HepG2 (cell line): ENCODE measurements around the gene MATK. TPM values are rescaled to one million over a fixed set of nuclear protein-coding genes. Genes with fewer than 3 reads are reported as not detected.

Experiments used
- ATAC-seq: fragments of 200-7000 bp; cut with Tn5 transposase; 3 replicates; pipeline ENCODE4 v1.9.1; 2020; ENCODE audit warnings: mild to moderate bottlenecking, moderate library complexity
- BruUV-seq: library from RNA; stranded (reverse); fragments of 400-500 nt; replicated peaks from 2 replicates; lab custom pipeline; 2021; lab: Mats Ljungman, UMichigan
- CTCF ChIA-PET: fragments of 300-600 bp; formaldehyde crosslinking; extraction: SDS; loops from one replicate; lab custom pipeline; 2021; ENCODE audit warnings: low total read pairs, inconsistent platforms, low intra/inter-chr PET ratio; lab: Yijun Ruan, JAX
- POLR2A ChIA-PET: fragments of 350-600 bp; sonication (Branson Sonifier 250); formaldehyde crosslinking; loops from one replicate; lab custom pipeline; 2020; ENCODE audit warnings: antibody characterized with exemption, inconsistent platforms; lab: Yijun Ruan, JAX
- DNase-seq: peaks from one replicate; pipeline ENCODE4 v3.0.0-alpha.2; 2015; ENCODE audit warnings: low spot score
- FAIRE-seq: peaks from 3 replicates; lab custom pipeline; 2011; peaks lifted over from hg19 to GRCh38; lab: Jason Lieb, UNC
- H2AFZ ChIP-seq: one replicate; pipeline ENCODE4 v1.6.1; 2011; ENCODE audit warnings: low read length, inconsistent platforms
- H3K27ac ChIP-seq: fragments of 300-600 bp; 3 replicates; pipeline ENCODE4 v1.8.0; 2011; ENCODE audit warnings: mixed run types, mild to moderate bottlenecking, mixed read lengths, low read length, inconsistent platforms; ENCODE audit not compliant: insufficient read depth; ENCODE audit errors: extremely low read length
- H3K27me3 ChIP-seq, 2 experiments: fragments of 200-600 bp in 1 of 2; 2 replicates in 1 of 2; 3 replicates in 1 of 2; pipeline versions ENCODE4 v1.6.0 to v1.8.0; 2011; ENCODE audit warnings: low read length in 2 of 2, mild to moderate bottlenecking in 2 of 2, moderate library complexity in 2 of 2, inconsistent platforms in 1 of 2; ENCODE audit not compliant: insufficient read depth in 2 of 2, control insufficient read depth in 1 of 2
- H3K36me3 ChIP-seq, 2 experiments: fragments of 200-600 bp in 1 of 2; replicated peaks in 1 of 2; 2 replicates in 1 of 2; 3 replicates in 1 of 2; pipeline versions ENCODE4 v1.5.1 to v1.8.0; 2011; ENCODE audit warnings: low read length in 2 of 2, inconsistent platforms in 1 of 2; ENCODE audit not compliant: insufficient read depth in 2 of 2, control insufficient read depth in 1 of 2
- H3K4me1 ChIP-seq: 2 replicates; pipeline ENCODE4 v1.5.1; 2012; ENCODE audit warnings: low read length, inconsistent platforms; ENCODE audit not compliant: insufficient read depth
- H3K4me2 ChIP-seq: 2 replicates; pipeline ENCODE4 v1.6.0; 2011; ENCODE audit warnings: low read depth, low read length, inconsistent platforms
- H3K4me3 ChIP-seq, 3 experiments: fragments of 200-600 bp in 1 of 3; sonication (generic), shearing (Covaris generic) in 1 of 3; replicated peaks in 1 of 3; 2 replicates each; pipeline ENCODE4 v1.5.1; 2011 to 2016; ENCODE audit warnings: low read length in 3 of 3, inconsistent platforms in 2 of 3, low read depth in 2 of 3, mild to moderate bottlenecking in 2 of 3, control low read depth in 1 of 3, mixed read lengths in 1 of 3; ENCODE audit not compliant: insufficient read depth in 1 of 3
- H3K79me2 ChIP-seq: one replicate; pipeline ENCODE4 v1.6.1; 2011; ENCODE audit warnings: low read length, inconsistent platforms; ENCODE audit not compliant: insufficient read depth
- H3K9ac ChIP-seq: 2 replicates; pipeline ENCODE4 v1.6.0; 2011; ENCODE audit warnings: mild to moderate bottlenecking, low read depth, low read length, inconsistent platforms; ENCODE audit not compliant: insufficient read depth
- H3K9me3 ChIP-seq: 2 replicates; pipeline ENCODE4 v1.5.1; 2012; ENCODE audit warnings: mild to moderate bottlenecking, low read length
- H4K20me1 ChIP-seq: 2 replicates; pipeline ENCODE4 v1.6.0; 2011; ENCODE audit warnings: inconsistent platforms, mild to moderate bottlenecking, low read length, moderate library complexity; ENCODE audit not compliant: insufficient read depth
- FOXA1 ChIP-seq, 2 experiments: fragments of 450-650 bp in 1 of 2; sonication (generic) in 1 of 2; formaldehyde crosslinking in 1 of 2; IDR thresholded peaks; 2 replicates each; pipeline versions ENCODE4 v1.4.0 to v1.6.1; 2016 to 2020; ENCODE audit warnings: missing genetic modification reagents in 1 of 2
- HHEX ChIP-seq: IDR thresholded peaks from 2 replicates; pipeline ENCODE4 v1.6.1; 2016; ENCODE audit warnings: control low read depth
- JUN ChIP-seq: sonication (generic); formaldehyde crosslinking; IDR thresholded peaks from 2 replicates; pipeline ENCODE4 v1.4.0; 2020; ENCODE audit warnings: mild to moderate bottlenecking, missing genetic modification reagents
- KMT2B ChIP-seq: IDR thresholded peaks from 2 replicates; pipeline ENCODE4 v1.6.1; 2016; ENCODE audit warnings: missing genetic modification reagents, missing compliant biosample characterization
- NCOA2 ChIP-seq: sonication (generic); formaldehyde crosslinking; IDR thresholded peaks from 2 replicates; pipeline ENCODE4 v1.8.0; 2022; ENCODE audit warnings: inconsistent platforms
- PHF20 ChIP-seq: sonication (generic); formaldehyde crosslinking; IDR thresholded peaks from 2 replicates; pipeline ENCODE4 v1.5.0; 2020; ENCODE audit warnings: mild to moderate bottlenecking, missing genetic modification reagents
- PITX1 ChIP-seq: sonication (generic); formaldehyde crosslinking; IDR thresholded peaks from 2 replicates; pipeline ENCODE4 v1.5.1; 2020; ENCODE audit warnings: mild to moderate bottlenecking, missing genetic modification reagents
- POGZ ChIP-seq: sonication (generic); formaldehyde crosslinking; IDR thresholded peaks from 2 replicates; pipeline ENCODE4 v1.4.0; 2020; ENCODE audit warnings: mild to moderate bottlenecking, missing genetic modification reagents
- SOX6 ChIP-seq, 2 experiments: fragments of 450-650 bp in 1 of 2; sonication (generic) in 1 of 2; formaldehyde crosslinking in 1 of 2; IDR thresholded peaks; 2 replicates each; pipeline versions ENCODE4 v1.4.0 to v1.6.1; 2017 to 2020; ENCODE audit warnings: antibody characterized with exemption in 1 of 2, mild to moderate bottlenecking in 1 of 2, missing genetic modification reagents in 1 of 2
- ZNF101 ChIP-seq: sonication (generic); formaldehyde crosslinking; IDR thresholded peaks from 2 replicates; pipeline ENCODE4 v1.4.0; 2020; ENCODE audit warnings: mild to moderate bottlenecking, low read depth, missing genetic modification reagents, borderline replicate concordance
- ZNF253 ChIP-seq: sonication (generic); formaldehyde crosslinking; IDR thresholded peaks from 2 replicates; pipeline ENCODE4 v1.8.0; 2022; ENCODE audit warnings: mild to moderate bottlenecking, missing genetic modification reagents, borderline replicate concordance
- ZNF713 ChIP-seq: sonication (generic); formaldehyde crosslinking; IDR thresholded peaks from 2 replicates; pipeline ENCODE4 v1.4.0; 2020; ENCODE audit warnings: mild to moderate bottlenecking, missing genetic modification reagents
- ZNF747 ChIP-seq: sonication (generic); formaldehyde crosslinking; IDR thresholded peaks from 2 replicates; pipeline ENCODE4 v1.8.1; 2023; ENCODE audit warnings: missing genetic modification reagents, mild to moderate bottlenecking, borderline replicate concordance
- WGBS: methylation state at CpG from one replicate; pipeline ENCODE4 v1.1.6; 2017; ENCODE audit warnings: low lambda C conversion rate; 5-methylcytosine and 5-hydroxymethylcytosine counted together
- in situ Hi-C: cut with HindIII; loops from 2 replicates; pipeline ENCODE4 v1.10.0; 2017; ENCODE audit warnings: low pct_unique_long_range_greater_than_20kb; ENCODE audit not compliant: extremely low pct_ligation_motif_present
- intact Hi-C: fragments of 100-400 bp; cut with micrococcal nuclease; formaldehyde crosslinking; loops from one replicate; pipeline ENCODE4 v1.10.0; 2022; ENCODE audit not compliant: unreplicated experiment
- polyA plus RNA-seq, 8 experiments: library from polyadenylated mRNA; depleted of rRNA in 3 of 8; stranded (reverse) in 7 of 8; unstranded in 1 of 8; fragments of >200 nt; fragmentation: Illumina TruSeq in 4 of 8; extraction: Trizol in 4 of 8; gene quantifications; 2 replicates each; pipeline versions ENCODE4 v1.2.1 to v1.2.3, GENCODE V29; 2011 to 2016; ENCODE audit warnings: low read depth in 4 of 8, missing spikeins in 1 of 8, mixed read lengths in 1 of 8; ENCODE audit not compliant: insufficient read depth in 1 of 8
- total RNA-seq, 5 experiments: library from RNA; depleted of rRNA; stranded (reverse); fragments of >200 nt; fragmentation: Illumina TruSeq; extraction: Trizol; gene quantifications; 2 replicates each; pipeline ENCODE4 v1.2.3, GENCODE V29; 2016; ENCODE audit warnings: low read depth in 1 of 5
- TF ChIP-seq, protein P1 (sequence below), 2 experiments: sonication (generic) in 1 of 2; formaldehyde crosslinking in 1 of 2; IDR thresholded peaks; 2 replicates each; pipeline versions ENCODE4 v1.4.0 to v1.6.1; 2018 to 2020; ENCODE audit warnings: missing genetic modification reagents in 2 of 2, borderline replicate concordance in 1 of 2, low read depth in 1 of 2, mild to moderate bottlenecking in 1 of 2, missing biosample characterization in 1 of 2
- TF ChIP-seq, protein P2 (sequence below): sonication (generic); formaldehyde crosslinking; IDR thresholded peaks from 2 replicates; pipeline ENCODE4 v1.4.0; 2020; ENCODE audit warnings: missing genetic modification reagents
- TF ChIP-seq, protein P3 (sequence below): sonication (generic); formaldehyde crosslinking; IDR thresholded peaks from 2 replicates; pipeline ENCODE4 v1.4.0; 2020; ENCODE audit warnings: mild to moderate bottlenecking, missing genetic modification reagents

MATK gene
- total and polyA plus RNA-seq, 2 of the 13 experiments (the other 11 are each of a cell fraction or from before 2014, with no cell fraction given), result 0.09 TPM; not detected in 1

- Histone ChIP-seq H3K9me3 (peaks cover 18% of the 10 kb centered on the region), H4K20me1 (no peaks in the 10 kb centered on the region), H3K79me2 (no peaks in the 10 kb centered on the region), H2AFZ (no peak overlapping the region), H3K4me1 (0 out of 2 replicates have a peak, but pooled peaks cover 5% of the 10 kb centered on the region), H3K9ac (no peak overlapping the region), H3K27ac (no peak overlapping the region), H3K4me3 (no peak overlapping the region), H3K27me3 (peaks cover 8 to 33% of the 10 kb centered on the region in 2 experiments; a peak in 4 of 5 replicates), H3K4me2 (no peak overlapping the region), H3K36me3 (no peaks in the 10 kb centered on the region)
- 45% methylated on average over 7 of the region's 13 CpGs for WGBS
- FAIRE-seq (no peak), ATAC-seq (no peak), DNase-seq (no peak)
- CTCF ChIA-PET, result interaction anchor here (1.3 to 1.4 kb wide), 2 partner anchors 39 to 66 kb away, joined by 3 to 5 read pairs; no protein-coding TSS in a partner anchor
- POLR2A ChIA-PET, result no interaction called here
- intact Hi-C loops (no loop called here), in situ Hi-C loops (no loop called here)
- BruUV-seq, result no TSS peak
- TF ChIP-seq, protein P1, sequence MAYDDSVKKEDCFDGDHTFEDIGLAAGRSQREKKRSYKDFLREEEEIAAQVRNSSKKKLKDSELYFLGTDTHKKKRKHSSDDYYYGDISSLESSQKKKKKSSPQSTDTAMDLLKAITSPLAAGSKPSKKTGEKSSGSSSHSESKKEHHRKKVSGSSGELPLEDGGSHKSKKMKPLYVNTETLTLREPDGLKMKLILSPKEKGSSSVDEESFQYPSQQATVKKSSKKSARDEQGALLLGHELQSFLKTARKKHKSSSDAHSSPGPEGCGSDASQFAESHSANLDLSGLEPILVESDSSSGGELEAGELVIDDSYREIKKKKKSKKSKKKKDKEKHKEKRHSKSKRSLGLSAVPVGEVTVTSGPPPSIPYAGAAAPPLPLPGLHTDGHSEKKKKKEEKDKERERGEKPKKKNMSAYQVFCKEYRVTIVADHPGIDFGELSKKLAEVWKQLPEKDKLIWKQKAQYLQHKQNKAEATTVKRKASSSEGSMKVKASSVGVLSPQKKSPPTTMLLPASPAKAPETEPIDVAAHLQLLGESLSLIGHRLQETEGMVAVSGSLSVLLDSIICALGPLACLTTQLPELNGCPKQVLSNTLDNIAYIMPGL (CRISPR knock-in tag; IDR thresholded peaks at IDR 0.05; ENCODE audit: borderline replicate concordance in 1 of 2, low read depth in 1 of 2), result no peak
- TF ChIP-seq, protein P2, sequence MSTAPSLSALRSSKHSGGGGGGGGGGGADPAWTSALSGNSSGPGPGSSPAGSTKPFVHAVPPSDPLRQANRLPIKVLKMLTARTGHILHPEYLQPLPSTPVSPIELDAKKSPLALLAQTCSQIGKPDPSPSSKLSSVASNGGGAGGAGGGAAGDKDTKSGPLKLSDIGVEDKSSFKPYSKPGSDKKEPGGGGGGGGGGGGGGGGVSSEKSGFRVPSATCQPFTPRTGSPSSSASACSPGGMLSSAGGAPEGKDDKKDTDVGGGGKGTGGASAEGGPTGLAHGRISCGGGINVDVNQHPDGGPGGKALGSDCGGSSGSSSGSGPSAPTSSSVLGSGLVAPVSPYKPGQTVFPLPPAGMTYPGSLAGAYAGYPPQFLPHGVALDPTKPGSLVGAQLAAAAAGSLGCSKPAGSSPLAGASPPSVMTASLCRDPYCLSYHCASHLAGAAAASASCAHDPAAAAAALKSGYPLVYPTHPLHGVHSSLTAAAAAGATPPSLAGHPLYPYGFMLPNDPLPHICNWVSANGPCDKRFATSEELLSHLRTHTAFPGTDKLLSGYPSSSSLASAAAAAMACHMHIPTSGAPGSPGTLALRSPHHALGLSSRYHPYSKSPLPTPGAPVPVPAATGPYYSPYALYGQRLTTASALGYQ (CRISPR knock-in tag), result no peak
- TF ChIP-seq JUN (no peak), HHEX (CRISPR knock-in tag) (no peak), ZNF747 (no peak), POGZ (no peak), NCOA2 (CRISPR knock-in tag) (no peak), ZNF713 (no peak), ZNF101 (CRISPR knock-in tag) (no peak), PHF20 (no peak), KMT2B (CRISPR knock-in tag) (no peak), ZNF253 (CRISPR knock-in tag) (no peak), SOX6 (IDR thresholded peaks at IDR 0.05) (no peak), SOX6 (CRISPR knock-in tag; IDR thresholded peaks at IDR 0.05) (no peak), PITX1 (CRISPR knock-in tag) (no peak), FOXA1 (IDR thresholded peaks at IDR 0.05) (no peak), FOXA1 (CRISPR knock-in tag; IDR thresholded peaks at IDR 0.05) (no peak)
- TF ChIP-seq, protein P3, sequence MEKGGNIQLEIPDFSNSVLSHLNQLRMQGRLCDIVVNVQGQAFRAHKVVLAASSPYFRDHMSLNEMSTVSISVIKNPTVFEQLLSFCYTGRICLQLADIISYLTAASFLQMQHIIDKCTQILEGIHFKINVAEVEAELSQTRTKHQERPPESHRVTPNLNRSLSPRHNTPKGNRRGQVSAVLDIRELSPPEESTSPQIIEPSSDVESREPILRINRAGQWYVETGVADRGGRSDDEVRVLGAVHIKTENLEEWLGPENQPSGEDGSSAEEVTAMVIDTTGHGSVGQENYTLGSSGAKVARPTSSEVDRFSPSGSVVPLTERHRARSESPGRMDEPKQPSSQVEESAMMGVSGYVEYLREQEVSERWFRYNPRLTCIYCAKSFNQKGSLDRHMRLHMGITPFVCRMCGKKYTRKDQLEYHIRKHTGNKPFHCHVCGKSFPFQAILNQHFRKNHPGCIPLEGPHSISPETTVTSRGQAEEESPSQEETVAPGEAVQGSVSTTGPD (CRISPR knock-in tag), result no peak
These were observed 3.3 kb downstream of the MATK start for GRCh38 chr19:3782903-3783302.
